Measurements from ENCODE around the gene PGA4.

Gene PGA4

DNA sequence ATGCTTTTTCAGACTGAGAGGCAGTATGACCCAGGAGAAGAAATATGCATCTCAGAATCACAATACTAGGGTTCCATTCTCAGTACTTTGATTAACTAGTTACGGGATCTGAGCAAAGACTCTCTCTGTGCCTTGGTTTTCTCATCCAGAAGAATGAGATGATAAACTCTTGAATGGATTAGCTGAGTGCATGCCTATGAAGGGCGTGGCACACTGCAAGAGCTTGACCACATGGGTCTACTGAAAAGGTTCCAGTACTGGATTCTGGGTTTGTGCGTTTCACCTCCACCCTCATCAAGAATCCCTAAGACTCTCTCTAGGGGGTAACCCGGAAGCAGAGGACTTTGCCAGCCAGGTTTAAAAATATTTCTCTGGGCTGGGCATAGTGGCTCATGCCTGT is 44.5 kb downstream of the PGA4 start:
- H3K27ac ChIP-seq, result no peak overlapping the region
- TF ChIP-seq, protein P1, sequence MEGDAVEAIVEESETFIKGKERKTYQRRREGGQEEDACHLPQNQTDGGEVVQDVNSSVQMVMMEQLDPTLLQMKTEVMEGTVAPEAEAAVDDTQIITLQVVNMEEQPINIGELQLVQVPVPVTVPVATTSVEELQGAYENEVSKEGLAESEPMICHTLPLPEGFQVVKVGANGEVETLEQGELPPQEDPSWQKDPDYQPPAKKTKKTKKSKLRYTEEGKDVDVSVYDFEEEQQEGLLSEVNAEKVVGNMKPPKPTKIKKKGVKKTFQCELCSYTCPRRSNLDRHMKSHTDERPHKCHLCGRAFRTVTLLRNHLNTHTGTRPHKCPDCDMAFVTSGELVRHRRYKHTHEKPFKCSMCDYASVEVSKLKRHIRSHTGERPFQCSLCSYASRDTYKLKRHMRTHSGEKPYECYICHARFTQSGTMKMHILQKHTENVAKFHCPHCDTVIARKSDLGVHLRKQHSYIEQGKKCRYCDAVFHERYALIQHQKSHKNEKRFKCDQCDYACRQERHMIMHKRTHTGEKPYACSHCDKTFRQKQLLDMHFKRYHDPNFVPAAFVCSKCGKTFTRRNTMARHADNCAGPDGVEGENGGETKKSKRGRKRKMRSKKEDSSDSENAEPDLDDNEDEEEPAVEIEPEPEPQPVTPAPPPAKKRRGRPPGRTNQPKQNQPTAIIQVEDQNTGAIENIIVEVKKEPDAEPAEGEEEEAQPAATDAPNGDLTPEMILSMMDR (IDR thresholded peaks at IDR 0.05), result no peak
- TF ChIP-seq ZFX (IDR thresholded peaks at IDR 0.05; ENCODE audit: borderline replicate concordance), result no peak

GRCh38 chr11:61267437-61267841 is 45.3 kb downstream of the PGA4 start:
- TF ChIP-seq, protein P1 (IDR thresholded peaks at IDR 0.05), result no peak
- TF ChIP-seq ZFX (IDR thresholded peaks at IDR 0.05; ENCODE audit: borderline replicate concordance), result no peak
- H3K27ac ChIP-seq, result no peak overlapping the region

GRCh38 chr11:61268588-61269250 is 46.6 kb downstream of the PGA4 start:
- TF ChIP-seq, protein P1 (IDR thresholded peaks at IDR 0.05), result no peak
- no peak for TF ChIP-seq ZFX (IDR thresholded peaks at IDR 0.05; ENCODE audit: borderline replicate concordance)
- no peak overlapping the region for H3K27ac ChIP-seq

DNA sequence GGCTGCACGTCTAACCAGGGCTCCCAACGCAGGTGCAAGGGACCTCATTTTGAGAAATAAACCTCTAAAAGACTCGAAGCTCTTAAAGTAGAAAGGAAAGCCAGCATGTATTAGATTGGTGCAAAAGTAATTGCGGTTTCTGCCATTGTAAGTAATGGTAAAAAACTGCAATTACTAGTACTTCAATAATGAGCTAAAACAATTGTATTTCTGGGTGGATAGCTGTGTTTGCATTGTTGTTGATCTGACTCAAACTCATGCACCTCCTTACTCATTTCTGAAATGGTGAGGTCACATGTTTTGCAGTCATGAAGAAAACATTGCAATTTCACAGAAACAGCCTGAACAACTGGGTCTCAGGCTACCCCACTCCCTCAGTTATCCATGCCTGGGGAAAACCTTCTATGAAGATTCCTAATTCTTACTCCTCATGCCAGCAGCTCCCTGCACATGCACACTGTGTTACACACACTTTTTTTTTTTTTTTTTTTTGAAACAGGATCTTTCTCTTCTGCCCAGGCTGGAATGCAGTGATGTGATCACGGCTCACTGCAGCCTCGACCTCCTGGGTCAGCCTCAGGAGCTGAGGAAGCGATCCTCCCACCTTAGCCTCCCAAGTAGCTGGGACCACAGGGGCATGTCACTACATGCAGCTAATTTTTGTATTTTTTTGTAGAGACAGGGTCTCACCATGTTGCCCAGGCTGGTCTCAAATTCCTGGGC is 48.4 kb downstream of the PGA4 start:
- no peak overlapping the region for H3K27ac ChIP-seq
- TF ChIP-seq ZFX (IDR thresholded peaks at IDR 0.05; ENCODE audit: borderline replicate concordance), result no peak
- TF ChIP-seq, protein P1 (IDR thresholded peaks at IDR 0.05), result no peak

GRCh38 chr11:61272731-61273130 is 50.6 kb downstream of the PGA4 start:
- TF ChIP-seq, protein P1 (IDR thresholded peaks at IDR 0.05), result no peak
- TF ChIP-seq ZFX (IDR thresholded peaks at IDR 0.05; ENCODE audit: borderline replicate concordance), result no peak
- no peak overlapping the region for H3K27ac ChIP-seq

- no peak overlapping the region for H3K27ac ChIP-seq
Measured at GRCh38 chr11:61273178-61274078, 51.3 kb downstream of the PGA4 start.

More at GRCh38 chr11:61273178-61274078, 51.3 kb downstream of the PGA4 start:
- TF ChIP-seq ZFX (IDR thresholded peaks at IDR 0.05; ENCODE audit: borderline replicate concordance), result no peak
- TF ChIP-seq, protein P1 (IDR thresholded peaks at IDR 0.05), result no peak
